ENCODE results near the gene BARHL2.

DNA sequence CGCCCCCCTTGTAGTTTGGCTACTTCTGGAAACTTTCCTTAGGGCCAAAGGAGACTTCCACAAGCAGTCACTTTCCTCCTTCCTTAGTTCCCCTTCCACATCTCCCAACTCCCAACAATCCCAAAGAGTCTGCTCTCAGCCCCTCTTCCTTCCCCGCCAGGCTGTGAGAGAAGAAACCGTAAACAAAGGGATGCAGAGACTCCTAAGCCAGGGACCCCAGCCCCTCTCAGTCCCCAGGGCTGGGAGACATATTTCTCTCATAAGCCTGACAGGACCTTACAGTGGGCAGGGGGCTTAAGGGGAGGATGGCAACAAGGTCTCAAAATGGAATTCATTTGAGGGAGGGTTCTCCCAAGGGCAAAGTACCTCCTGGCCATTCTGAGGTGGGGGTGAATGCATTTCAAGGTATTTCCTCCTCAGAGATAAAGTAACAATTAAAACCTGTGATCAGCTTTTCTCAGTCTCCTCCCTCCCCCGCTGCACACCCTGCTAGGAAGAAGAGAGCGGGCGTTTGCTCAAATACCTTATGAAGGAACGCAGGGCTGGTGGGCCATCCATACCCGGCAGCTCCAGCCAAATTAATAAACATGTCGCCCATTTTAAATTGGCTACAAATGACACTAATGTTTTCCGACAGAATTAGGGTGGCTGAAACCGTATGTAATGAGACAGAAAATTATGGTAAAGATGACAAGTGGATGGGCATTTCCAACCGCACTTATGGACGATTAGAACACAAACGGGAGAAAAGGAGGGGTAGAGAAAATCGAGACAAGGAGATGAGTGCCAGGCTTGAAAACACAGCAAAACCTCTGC lies 4.0 kb downstream of the BARHL2 start:
- no peak for TF ChIP-seq POLR2A (IDR thresholded peaks at IDR 0.05)
- TF ChIP-seq, protein P1, sequence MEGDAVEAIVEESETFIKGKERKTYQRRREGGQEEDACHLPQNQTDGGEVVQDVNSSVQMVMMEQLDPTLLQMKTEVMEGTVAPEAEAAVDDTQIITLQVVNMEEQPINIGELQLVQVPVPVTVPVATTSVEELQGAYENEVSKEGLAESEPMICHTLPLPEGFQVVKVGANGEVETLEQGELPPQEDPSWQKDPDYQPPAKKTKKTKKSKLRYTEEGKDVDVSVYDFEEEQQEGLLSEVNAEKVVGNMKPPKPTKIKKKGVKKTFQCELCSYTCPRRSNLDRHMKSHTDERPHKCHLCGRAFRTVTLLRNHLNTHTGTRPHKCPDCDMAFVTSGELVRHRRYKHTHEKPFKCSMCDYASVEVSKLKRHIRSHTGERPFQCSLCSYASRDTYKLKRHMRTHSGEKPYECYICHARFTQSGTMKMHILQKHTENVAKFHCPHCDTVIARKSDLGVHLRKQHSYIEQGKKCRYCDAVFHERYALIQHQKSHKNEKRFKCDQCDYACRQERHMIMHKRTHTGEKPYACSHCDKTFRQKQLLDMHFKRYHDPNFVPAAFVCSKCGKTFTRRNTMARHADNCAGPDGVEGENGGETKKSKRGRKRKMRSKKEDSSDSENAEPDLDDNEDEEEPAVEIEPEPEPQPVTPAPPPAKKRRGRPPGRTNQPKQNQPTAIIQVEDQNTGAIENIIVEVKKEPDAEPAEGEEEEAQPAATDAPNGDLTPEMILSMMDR (IDR thresholded peaks at IDR 0.05), result no peak
